PC-9 (cell line): ENCODE measurements around the gene HENMT1.

Experiments
- CTCF ChIP-seq: fragments of 200-600 bp; sonication (generic); conservative IDR thresholded peaks from 2 replicates; pipeline ENCODE4 v1.6.1; 2017; ENCODE audit warnings: mixed run types, antibody characterized with exemption, mild to moderate bottlenecking, moderate library complexity
- EZH2 ChIP-seq: fragments of 200-600 bp; sonication (generic); IDR thresholded peaks from 2 replicates; pipeline ENCODE4 v1.8.0; 2017; ENCODE audit warnings: antibody characterized with exemption, low read depth

- TF ChIP-seq CTCF (peak; percentile 55; the same call in 1 of the 2 replicates), EZH2 (no peak)
Observed at GRCh38 chr1:108692724-108693655, 32.1 kb upstream of the HENMT1 start.
